Parathyroid adenoma (tissue), 2 donors: ENCODE results near the gene TMBIM6.
"Not testable (repeated sequence)": the region's sequence is repeated elsewhere in the genome, so short reads cannot be mapped to it uniquely, and the experiment has no call there.

Experiments used
- H2AFZ ChIP-seq: fragments of 300-600 bp; sonication (generic); one replicate; pipeline ENCODE4 v1.7.0; 2017; ENCODE audit warnings: antibody characterized with exemption, mild to moderate bottlenecking
- H3K27ac ChIP-seq: fragments of 300-600 bp; sonication (generic); one replicate; pipeline ENCODE4 v1.7.0; 2017
- H3K27me3 ChIP-seq: fragments of 300-600 bp; sonication (generic); one replicate; pipeline ENCODE4 v1.7.0; 2017; ENCODE audit warnings: low read length; ENCODE audit not compliant: control insufficient read depth, insufficient read depth
- H3K36me3 ChIP-seq: fragments of 300-600 bp; sonication (generic); one replicate; pipeline ENCODE4 v1.7.0; 2017; ENCODE audit warnings: low read length; ENCODE audit not compliant: control insufficient read depth, insufficient read depth
- H3K4me1 ChIP-seq: fragments of 300-600 bp; sonication (generic); one replicate; pipeline ENCODE4 v1.7.0; 2017; ENCODE audit warnings: control low read depth
- H3K4me2 ChIP-seq: fragments of 300-600 bp; sonication (generic); one replicate; pipeline ENCODE4 v1.7.0; 2017; ENCODE audit warnings: low read length
- H3K4me3 ChIP-seq: fragments of 300-600 bp; sonication (generic); one replicate; pipeline ENCODE4 v1.7.0; 2017; ENCODE audit warnings: low read depth, low read length
- H3K79me2 ChIP-seq: fragments of 300-600 bp; sonication (generic); one replicate; pipeline ENCODE4 v1.7.0; 2017; ENCODE audit warnings: control low read depth
- H3K9ac ChIP-seq: fragments of 300-600 bp; sonication (generic); one replicate; pipeline ENCODE4 v1.7.0; 2017; ENCODE audit warnings: mild to moderate bottlenecking
- H3K9me3 ChIP-seq: fragments of 300-600 bp; sonication (generic); one replicate; pipeline ENCODE4 v1.7.0; 2017; ENCODE audit warnings: low read length; ENCODE audit not compliant: control insufficient read depth
- CTCF ChIP-seq: fragments of 300-600 bp; sonication (generic); IDR thresholded peaks from one replicate; pipeline ENCODE4 v1.7.0; 2017; ENCODE audit warnings: antibody characterized with exemption, mild to moderate bottlenecking
- donor health status: primary hyperparathyroidism.

Gene TMBIM6

GRCh38 chr12:49776413-49776812 is 35.1 kb downstream of the TMBIM6 start:
- Histone ChIP-seq H3K27me3 (no peaks in the 10 kb centered on the region), H3K4me3 (no peak overlapping the region), H2AFZ (no peak overlapping the region), H3K36me3 (no peaks in the 10 kb centered on the region), H3K4me1 (peaks cover 3% of the 10 kb centered on the region), H3K9me3 (no peaks in the 10 kb centered on the region), H3K27ac (no peak overlapping the region), H3K79me2 (no peaks in the 10 kb centered on the region), H3K4me2 (no peak overlapping the region), H3K9ac (no peak overlapping the region)
- peak; percentile 78 for TF ChIP-seq CTCF

- TF ChIP-seq CTCF: no peak
- H3K4me3 ChIP-seq: no peak overlapping the region
- no peaks in the 10 kb centered on the region for H3K79me2 ChIP-seq
- no peak overlapping the region for H2AFZ ChIP-seq
- H3K9ac ChIP-seq: no peak overlapping the region
- no peak overlapping the region for H3K4me2 ChIP-seq
- no peaks in the 10 kb centered on the region for H3K9me3 ChIP-seq
- no peak overlapping the region for H3K27ac ChIP-seq
- H3K4me1 ChIP-seq: peaks cover 3% of the 10 kb centered on the region
- no peaks in the 10 kb centered on the region for H3K27me3 ChIP-seq
- no peaks in the 10 kb centered on the region for H3K36me3 ChIP-seq
Observed at GRCh38 chr12:49776858-49777257, 35.5 kb downstream of the TMBIM6 start.

- Histone ChIP-seq H3K27ac (no peak overlapping the region), H2AFZ (no peak overlapping the region), H3K27me3 (no peaks in the 10 kb centered on the region), H3K9me3 (no peaks in the 10 kb centered on the region), H3K4me3 (no peak overlapping the region), H3K79me2 (no peaks in the 10 kb centered on the region), H3K4me2 (no peak overlapping the region), H3K4me1 (peaks cover 3% of the 10 kb centered on the region), H3K36me3 (no peaks in the 10 kb centered on the region), H3K9ac (no peak overlapping the region)
- TF ChIP-seq CTCF: no peak
Observed at GRCh38 chr12:49777341-49777740, 36.0 kb downstream of the TMBIM6 start.

GRCh38 chr12:49777800-49778748 is 36.7 kb downstream of the TMBIM6 start:
- Histone ChIP-seq H3K27me3 (no peaks in the 10 kb centered on the region), H2AFZ (peak overlapping the region; percentile 81), H3K4me1 (peaks cover 3% of the 10 kb centered on the region), H3K4me3 (no peak overlapping the region), H3K27ac (no peak overlapping the region), H3K79me2 (no peaks in the 10 kb centered on the region), H3K9ac (no peak overlapping the region), H3K9me3 (no peaks in the 10 kb centered on the region), H3K4me2 (no peak overlapping the region), H3K36me3 (no peaks in the 10 kb centered on the region)
- TF ChIP-seq CTCF: peak; percentile 83

- H3K4me1 ChIP-seq: peaks cover 16% of the 10 kb centered on the region
- H2AFZ ChIP-seq: no peak overlapping the region
- no peak for TF ChIP-seq CTCF
- H3K79me2 ChIP-seq: no peaks in the 10 kb centered on the region
- no peak overlapping the region for H3K27ac ChIP-seq
- H3K27me3 ChIP-seq: no peaks in the 10 kb centered on the region
- no peak overlapping the region for H3K9ac ChIP-seq
- no peak overlapping the region for H3K4me3 ChIP-seq
- H3K4me2 ChIP-seq: no peak overlapping the region
- no peaks in the 10 kb centered on the region for H3K9me3 ChIP-seq
- H3K36me3 ChIP-seq: no peaks in the 10 kb centered on the region
Observed at GRCh38 chr12:49779581-49779980, 38.2 kb downstream of the TMBIM6 start.

GRCh38 chr12:49780914-49781313 is 39.6 kb downstream of the TMBIM6 start:
- H3K9ac ChIP-seq, H3K36me3 ChIP-seq, H3K9me3 ChIP-seq, H2AFZ ChIP-seq, H3K4me3 ChIP-seq, H3K27me3 ChIP-seq, H3K27ac ChIP-seq, H3K79me2 ChIP-seq, H3K4me2 ChIP-seq: not testable (repeated sequence)
- H3K4me1 ChIP-seq: peaks cover 17% of the 10 kb centered on the region
